Gastrocnemius medialis (tissue), 4 donors: ENCODE data around the gene PSKH1. TPM values are rescaled to one million over a fixed set of nuclear protein-coding genes. Genes with fewer than 3 reads are reported as not detected.

ENCODE experiments used
- ATAC-seq, 2 donors: fragments of 150-250 bp; one replicate each; pipeline ENCODE4 v1.9.1; 2016
- DNase-seq, 2 donors: peaks; one replicate each; pipeline ENCODE4 v3.0.0-alpha.2; 2019
- H3K27ac ChIP-seq, 4 donors: fragments of 200-600 bp; sonication (generic); 1 replicate in 1 of 4; 2 replicates in 3 of 4; pipeline ENCODE4 v1.5.1; 2016 to 2018; ENCODE audit warnings: mild to moderate bottlenecking in 2 of 4, moderate library complexity in 1 of 4
- H3K27me3 ChIP-seq, 3 donors: fragments of 200-600 bp; sonication (generic) in 2 of 3; 1 replicate in 1 of 3; 2 replicates in 2 of 3; pipeline versions ENCODE4 v1.5.1 to v1.6.0; 2016 to 2019; ENCODE audit warnings: mild to moderate bottlenecking in 1 of 3, moderate library complexity in 1 of 3
- H3K36me3 ChIP-seq, 2 donors: fragments of 200-600 bp; sonication (generic) in 1 of 2; one replicate each; pipeline ENCODE4 v1.5.1; 2017 to 2018
- H3K4me1 ChIP-seq, 2 donors: fragments of 200-600 bp; sonication (generic) in 1 of 2; one replicate each; pipeline ENCODE4 v1.5.1; 2016 to 2017; ENCODE audit warnings: mild to moderate bottlenecking in 2 of 2
- H3K4me3 ChIP-seq, 4 donors: fragments of 200-600 bp; sonication (generic) in 3 of 4; 1 replicate in 1 of 4; 2 replicates in 3 of 4; pipeline ENCODE4 v1.5.1; 2016 to 2019; ENCODE audit warnings: mild to moderate bottlenecking in 2 of 4
- H3K9me3 ChIP-seq, 3 donors: fragments of 200-600 bp; sonication (generic) in 2 of 3; 1 replicate in 1 of 3; 2 replicates in 2 of 3; pipeline ENCODE4 v1.5.1; 2016 to 2019
- POLR2A ChIP-seq, 2 donors: fragments of 450-650 bp; IDR thresholded peaks; one replicate each; pipeline ENCODE4 v1.6.1; 2017; ENCODE audit warnings: antibody characterized with exemption in 2 of 2, mild to moderate bottlenecking in 2 of 2, moderate library complexity in 2 of 2
- in situ Hi-C, 4 donors: fragments of 200-750 bp; cut with MboI; loops; one replicate each; pipeline versions ENCODE4 v1.15.0 to v1.8.0; 2017; ENCODE audit warnings: low sequenced_read_pairs in 4 of 4
- intact Hi-C: fragments of 100-400 bp; cut with DNase I; formaldehyde crosslinking; loops from one replicate; pipeline ENCODE4 v1.15.1; 2023; ENCODE audit warnings: low total_unique reads
- total RNA-seq, 4 donors: library from RNA; depleted of rRNA; stranded (reverse); fragments of >200 nt; gene quantifications; one replicate each; pipeline versions ENCODE4 v1.1.0 to v1.2.3, GENCODE V29; 2016
- TF ChIP-seq, protein P1 (sequence below), 5 experiments: fragments of 450-650 bp in 3 of 5; fragments of 200-600 bp in 2 of 5; sonication (generic) in 2 of 5; IDR thresholded peaks in 4 of 5; conservative IDR thresholded peaks in 1 of 5; 1 replicate in 4 of 5; 2 replicates in 1 of 5; pipeline ENCODE4 v1.5.1; 2016 to 2019; ENCODE audit warnings: antibody characterized with exemption in 5 of 5, mild to moderate bottlenecking in 3 of 5, moderate library complexity in 3 of 5

PSKH1 gene
- total RNA-seq, 4 donors from 2014 or later: 4.1 to 12.7 (median 6.9) TPM

DNA sequence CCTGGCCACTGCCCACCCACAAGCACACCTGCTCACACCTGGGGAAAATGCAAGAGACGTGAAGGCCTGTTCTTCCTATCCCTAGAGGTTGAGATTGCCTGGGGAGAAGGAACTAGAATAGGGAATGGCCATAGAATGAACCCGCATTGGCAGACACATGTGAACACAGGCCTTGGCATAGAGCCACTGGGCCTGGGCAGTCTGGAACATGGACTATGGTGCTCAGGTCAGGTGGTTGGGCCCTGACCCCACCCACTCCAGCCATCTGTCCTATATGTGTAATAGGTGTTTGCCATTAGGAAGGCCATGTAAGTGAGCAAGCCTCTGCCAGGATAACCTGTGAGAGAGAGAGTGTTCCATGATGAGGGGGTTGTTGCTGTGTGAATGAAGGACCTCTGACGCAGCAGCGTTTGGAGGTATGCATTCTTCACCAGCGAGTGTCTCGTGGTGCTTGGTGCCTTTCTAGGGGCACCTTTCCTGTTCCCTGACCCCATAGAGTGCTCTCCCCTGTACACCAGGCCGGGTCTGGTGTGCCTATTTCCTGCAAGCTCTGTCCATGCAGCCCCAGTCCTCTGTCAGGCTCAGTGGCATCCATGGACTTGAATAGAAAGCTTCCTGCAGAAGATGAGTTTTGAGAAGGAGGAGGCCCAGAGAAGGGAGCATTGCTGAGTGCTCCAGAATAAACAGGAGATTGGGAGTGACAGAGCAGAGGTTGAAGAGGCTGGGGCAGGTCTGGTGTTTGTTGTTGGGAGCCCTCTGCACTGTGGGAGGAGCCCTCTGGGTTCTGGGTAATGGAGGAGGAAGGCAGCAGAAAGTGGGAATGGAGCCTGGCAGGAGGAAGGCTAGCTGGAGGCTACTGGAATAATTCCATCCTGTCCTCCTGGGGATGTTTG, 23.0 kb downstream of the PSKH1 start:
- intact Hi-C loops: loop anchor here (2.0 kb wide), 1 partner anchor 33 kb away; no protein-coding TSS in a partner anchor
- Histone ChIP-seq H3K4me1 (peaks cover 65 to 70% of the 10 kb centered on the region in 2 donors), H3K27ac (peak overlapping the region; percentile 86 to 99 (median 95)), H3K36me3 (peaks cover 0 to 8% of the 10 kb centered on the region in 2 donors), H3K27me3 (no peaks in the 10 kb centered on the region), H3K4me3 (no peak overlapping the region), H3K9me3 (no peaks in the 10 kb centered on the region)
- peak in 1 of 2 donors; percentile 8 for ATAC-seq
- in situ Hi-C loops: no loop called here
- DNase-seq: peak; percentile 41 to 70
- TF ChIP-seq, protein P1, sequence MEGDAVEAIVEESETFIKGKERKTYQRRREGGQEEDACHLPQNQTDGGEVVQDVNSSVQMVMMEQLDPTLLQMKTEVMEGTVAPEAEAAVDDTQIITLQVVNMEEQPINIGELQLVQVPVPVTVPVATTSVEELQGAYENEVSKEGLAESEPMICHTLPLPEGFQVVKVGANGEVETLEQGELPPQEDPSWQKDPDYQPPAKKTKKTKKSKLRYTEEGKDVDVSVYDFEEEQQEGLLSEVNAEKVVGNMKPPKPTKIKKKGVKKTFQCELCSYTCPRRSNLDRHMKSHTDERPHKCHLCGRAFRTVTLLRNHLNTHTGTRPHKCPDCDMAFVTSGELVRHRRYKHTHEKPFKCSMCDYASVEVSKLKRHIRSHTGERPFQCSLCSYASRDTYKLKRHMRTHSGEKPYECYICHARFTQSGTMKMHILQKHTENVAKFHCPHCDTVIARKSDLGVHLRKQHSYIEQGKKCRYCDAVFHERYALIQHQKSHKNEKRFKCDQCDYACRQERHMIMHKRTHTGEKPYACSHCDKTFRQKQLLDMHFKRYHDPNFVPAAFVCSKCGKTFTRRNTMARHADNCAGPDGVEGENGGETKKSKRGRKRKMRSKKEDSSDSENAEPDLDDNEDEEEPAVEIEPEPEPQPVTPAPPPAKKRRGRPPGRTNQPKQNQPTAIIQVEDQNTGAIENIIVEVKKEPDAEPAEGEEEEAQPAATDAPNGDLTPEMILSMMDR (IDR thresholded peaks at IDR 0.05 in 4 of 5, conservative IDR thresholded peaks at IDR 0.05 in 1 of 5): no peak
- no peak for TF ChIP-seq POLR2A (IDR thresholded peaks at IDR 0.05)

DNA sequence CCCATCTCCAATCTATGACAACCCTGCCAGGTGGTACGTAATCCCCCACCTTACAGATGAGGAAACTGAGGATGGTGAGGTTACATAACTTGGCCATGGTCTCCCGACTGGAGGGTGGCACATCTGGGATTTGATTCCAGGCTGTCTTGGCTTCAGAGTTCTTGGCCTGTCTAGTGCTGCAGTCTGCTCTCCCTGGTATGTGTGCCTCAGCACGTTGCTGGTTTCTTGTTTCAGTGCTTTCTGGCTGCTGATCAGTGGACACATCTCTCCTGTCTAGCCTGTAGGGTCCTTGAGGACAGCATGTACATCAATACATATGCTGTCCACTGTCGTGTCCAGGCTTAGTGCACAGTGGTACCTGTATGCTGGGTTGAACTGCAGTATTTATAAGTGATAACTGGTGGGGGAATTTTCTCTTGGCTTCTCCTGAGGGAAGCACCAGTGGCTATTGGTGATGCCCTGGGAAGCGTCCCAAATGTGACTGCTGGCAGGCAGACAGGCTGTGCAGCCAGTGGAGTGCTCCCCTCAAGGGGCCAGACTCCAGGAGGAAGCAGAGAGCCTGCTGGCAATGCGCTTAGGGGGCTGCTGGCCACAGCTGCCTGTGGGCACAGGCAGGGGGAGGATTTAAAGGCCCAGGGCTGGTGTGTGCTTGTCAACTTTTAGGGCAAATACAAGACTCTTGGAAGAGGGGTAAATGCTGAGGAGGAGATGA, 24.2 kb downstream of the PSKH1 start:
- Histone ChIP-seq H3K4me1 (peaks cover 77% of the 10 kb centered on the region in 2 donors), H3K9me3 (no peaks in the 10 kb centered on the region), H3K27ac (peak overlapping the region; percentile 86 to 99 (median 95)), H3K4me3 (no peak overlapping the region), H3K27me3 (no peaks in the 10 kb centered on the region), H3K36me3 (no peaks in the 10 kb centered on the region)
- ATAC-seq: peak; percentile 85 to 87
- intact Hi-C loops: loop anchor here (1.0 to 2.0 kb wide), 2 partner anchors 24 to 34 kb away; partner anchors contain the start of gene PSKH1
- DNase-seq: peak; percentile 60 to 85
- in situ Hi-C loops: no loop called here
- TF ChIP-seq POLR2A (IDR thresholded peaks at IDR 0.05): no peak
- TF ChIP-seq, protein P1 (IDR thresholded peaks at IDR 0.05 in 4 of 5, conservative IDR thresholded peaks at IDR 0.05 in 1 of 5): no peak

DNA sequence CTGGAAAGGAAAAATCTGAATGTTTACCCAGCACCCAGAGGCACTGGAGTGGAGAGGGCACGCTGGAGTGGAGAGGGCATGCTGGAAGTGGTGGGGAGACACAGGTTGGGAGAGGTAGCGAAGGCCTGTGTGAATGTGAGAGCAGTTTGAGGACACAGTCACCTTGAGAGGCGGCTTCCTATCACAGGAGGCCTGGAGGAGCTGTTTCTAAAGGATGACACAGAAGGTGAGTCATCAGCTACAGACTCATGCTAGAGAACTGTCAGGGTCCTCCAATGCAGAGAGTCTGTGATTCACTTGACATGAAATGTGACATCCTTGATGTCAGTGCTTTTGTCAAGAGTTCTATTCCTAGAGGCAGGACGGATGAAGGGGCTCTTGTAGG, 24.8 kb downstream of the PSKH1 start:
- DNase-seq (peak; percentile 67 to 86), ATAC-seq (peak; percentile 92)
- Histone ChIP-seq H3K27ac (peak overlapping the region; percentile 86 to 99 (median 95)), H3K36me3 (no peaks in the 10 kb centered on the region), H3K27me3 (no peaks in the 10 kb centered on the region), H3K4me3 (no peak overlapping the region), H3K9me3 (no peaks in the 10 kb centered on the region), H3K4me1 (peaks cover 78 to 80% of the 10 kb centered on the region in 2 donors)
- intact Hi-C loops (loop anchor here (1.0 to 2.0 kb wide), 2 partner anchors 25 to 35 kb away; partner anchors contain the start of gene PSKH1), in situ Hi-C loops (no loop called here)
- TF ChIP-seq, protein P1 (IDR thresholded peaks at IDR 0.05 in 4 of 5, conservative IDR thresholded peaks at IDR 0.05 in 1 of 5): no peak
- TF ChIP-seq POLR2A (IDR thresholded peaks at IDR 0.05): peak in 1 of 2 donors; percentile 36

DNA sequence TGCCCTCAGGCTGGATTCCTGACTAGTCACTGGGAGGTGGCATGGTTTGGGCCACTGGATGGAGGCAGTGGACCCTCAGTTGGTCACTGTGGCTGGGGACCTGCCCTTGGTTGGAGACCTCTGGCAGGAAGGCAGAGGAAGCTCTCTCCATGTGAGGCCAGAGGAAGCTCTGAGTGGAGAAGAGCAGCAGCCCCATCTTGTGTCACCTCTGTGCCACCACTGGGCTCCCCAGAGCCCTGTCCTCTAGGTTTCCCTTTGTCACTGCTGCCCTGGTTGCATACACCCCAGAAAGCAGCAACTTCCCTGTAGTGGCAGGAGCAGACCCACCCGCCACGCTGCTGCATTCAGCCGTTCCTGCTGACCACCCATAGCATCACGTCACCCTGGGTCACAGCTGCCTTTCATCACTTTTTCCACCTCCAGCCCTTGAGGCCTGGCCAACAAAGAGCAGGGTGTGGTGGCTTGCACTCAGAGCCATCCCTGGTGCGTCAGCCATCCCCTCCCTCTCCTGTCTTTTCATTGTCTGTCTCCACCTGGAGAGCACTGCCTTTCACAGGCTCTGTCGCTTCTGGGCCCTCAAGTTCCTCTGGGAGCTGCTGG, 26.7 kb downstream of the PSKH1 start:
- H3K27me3 ChIP-seq: no peaks in the 10 kb centered on the region
- no peak overlapping the region for H3K4me3 ChIP-seq
- no peaks in the 10 kb centered on the region for H3K36me3 ChIP-seq
- peak overlapping the region; percentile 86 to 99 (median 95) for H3K27ac ChIP-seq
- ATAC-seq (no peak), DNase-seq (no peak)
- no peak for TF ChIP-seq POLR2A (IDR thresholded peaks at IDR 0.05)
- TF ChIP-seq, protein P1 (IDR thresholded peaks at IDR 0.05 in 4 of 5, conservative IDR thresholded peaks at IDR 0.05 in 1 of 5): peak in 2 of 5 experiments; percentile 39 to 48
- in situ Hi-C loops: loop anchor here in 3 of 4 donors (10.0 kb wide), 2 partner anchors 95 to 105 kb away; no protein-coding TSS in a partner anchor
- H3K9me3 ChIP-seq: no peaks in the 10 kb centered on the region
- peaks cover 86 to 91% of the 10 kb centered on the region in 2 donors for H3K4me1 ChIP-seq
- intact Hi-C loops: loop anchor here (10.0 kb wide), 1 partner anchor 245 kb away; no protein-coding TSS in a partner anchor
